ENCODE results near the gene UHRF1. TPM values are rescaled to one million over a fixed set of nuclear protein-coding genes. Genes with fewer than 3 reads are reported as not detected.

Gene UHRF1
- total and polyA plus RNA-seq, 2 of the 13 experiments (the other 11 are each of a cell fraction or from before 2014, with no cell fraction given) = 6.8 to 78.4 TPM

DNA sequence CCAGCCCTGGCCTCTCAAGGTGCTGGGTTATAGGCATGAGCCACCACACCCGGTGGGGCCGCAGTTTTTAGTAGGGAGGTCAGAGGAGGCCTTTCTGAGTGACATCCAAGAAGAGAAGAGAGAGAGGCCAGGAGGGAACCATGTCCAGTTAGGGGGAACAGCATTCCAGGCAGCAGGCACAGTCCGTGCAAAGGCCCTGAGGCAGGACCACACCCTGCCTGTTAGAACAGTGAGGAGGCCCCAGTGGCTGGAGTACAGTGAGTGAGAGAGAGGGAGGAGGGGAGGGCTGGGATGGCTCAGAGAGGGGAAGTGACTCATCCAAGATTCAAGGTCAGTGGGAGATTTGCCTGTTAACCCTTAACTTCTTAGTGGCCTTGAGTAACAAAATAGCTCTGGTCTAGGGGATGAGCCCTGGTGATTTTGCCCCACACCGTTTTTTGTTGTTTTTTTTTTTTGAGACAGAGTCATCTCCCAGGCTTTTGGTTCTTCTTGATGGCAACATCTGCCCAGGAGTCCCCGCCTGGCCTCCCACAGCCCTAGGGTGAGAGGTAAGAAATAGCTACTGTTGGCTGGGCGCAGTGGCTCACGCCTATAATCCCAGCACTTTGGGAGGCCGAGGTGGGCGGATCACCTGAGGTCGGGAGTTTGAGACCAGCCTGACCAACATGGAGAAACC, 39.1 kb upstream of the UHRF1 start (continued):
- TF ChIP-seq, protein P1, sequence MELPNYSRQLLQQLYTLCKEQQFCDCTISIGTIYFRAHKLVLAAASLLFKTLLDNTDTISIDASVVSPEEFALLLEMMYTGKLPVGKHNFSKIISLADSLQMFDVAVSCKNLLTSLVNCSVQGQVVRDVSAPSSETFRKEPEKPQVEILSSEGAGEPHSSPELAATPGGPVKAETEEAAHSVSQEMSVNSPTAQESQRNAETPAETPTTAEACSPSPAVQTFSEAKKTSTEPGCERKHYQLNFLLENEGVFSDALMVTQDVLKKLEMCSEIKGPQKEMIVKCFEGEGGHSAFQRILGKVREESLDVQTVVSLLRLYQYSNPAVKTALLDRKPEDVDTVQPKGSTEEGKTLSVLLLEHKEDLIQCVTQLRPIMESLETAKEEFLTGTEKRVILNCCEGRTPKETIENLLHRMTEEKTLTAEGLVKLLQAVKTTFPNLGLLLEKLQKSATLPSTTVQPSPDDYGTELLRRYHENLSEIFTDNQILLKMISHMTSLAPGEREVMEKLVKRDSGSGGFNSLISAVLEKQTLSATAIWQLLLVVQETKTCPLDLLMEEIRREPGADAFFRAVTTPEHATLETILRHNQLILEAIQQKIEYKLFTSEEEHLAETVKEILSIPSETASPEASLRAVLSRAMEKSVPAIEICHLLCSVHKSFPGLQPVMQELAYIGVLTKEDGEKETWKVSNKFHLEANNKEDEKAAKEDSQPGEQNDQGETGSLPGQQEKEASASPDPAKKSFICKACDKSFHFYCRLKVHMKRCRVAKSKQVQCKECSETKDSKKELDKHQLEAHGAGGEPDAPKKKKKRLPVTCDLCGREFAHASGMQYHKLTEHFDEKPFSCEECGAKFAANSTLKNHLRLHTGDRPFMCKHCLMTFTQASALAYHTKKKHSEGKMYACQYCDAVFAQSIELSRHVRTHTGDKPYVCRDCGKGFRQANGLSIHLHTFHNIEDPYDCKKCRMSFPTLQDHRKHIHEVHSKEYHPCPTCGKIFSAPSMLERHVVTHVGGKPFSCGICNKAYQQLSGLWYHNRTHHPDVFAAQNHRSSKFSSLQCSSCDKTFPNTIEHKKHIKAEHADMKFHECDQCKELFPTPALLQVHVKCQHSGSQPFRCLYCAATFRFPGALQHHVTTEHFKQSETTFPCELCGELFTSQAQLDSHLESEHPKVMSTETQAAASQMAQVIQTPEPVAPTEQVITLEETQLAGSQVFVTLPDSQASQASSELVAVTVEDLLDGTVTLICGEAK (IDR thresholded peaks at IDR 0.05) = no peak
- TF ChIP-seq, protein P1 (CRISPR knock-in tag; IDR thresholded peaks at IDR 0.05) = peak; percentile 44; the same call in 1 of the 2 replicates
- TF ChIP-seq NFRKB (IDR thresholded peaks at IDR 0.05) = no peak
- TF ChIP-seq ZBTB7B (CRISPR knock-in tag; IDR thresholded peaks at IDR 0.05) = peak; percentile 54; the same call in 1 of the 2 replicates
- peak; percentile 63; the same call in 1 of the 2 replicates for TF ChIP-seq ZNF335 (CRISPR knock-in tag; IDR thresholded peaks at IDR 0.05)
- TF ChIP-seq, protein P2, sequence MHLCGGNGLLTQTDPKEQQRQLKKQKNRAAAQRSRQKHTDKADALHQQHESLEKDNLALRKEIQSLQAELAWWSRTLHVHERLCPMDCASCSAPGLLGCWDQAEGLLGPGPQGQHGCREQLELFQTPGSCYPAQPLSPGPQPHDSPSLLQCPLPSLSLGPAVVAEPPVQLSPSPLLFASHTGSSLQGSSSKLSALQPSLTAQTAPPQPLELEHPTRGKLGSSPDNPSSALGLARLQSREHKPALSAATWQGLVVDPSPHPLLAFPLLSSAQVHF (CRISPR knock-in tag; IDR thresholded peaks at IDR 0.05) = no peak
- no peak for TF ChIP-seq ZFAT (CRISPR knock-in tag; conservative IDR thresholded peaks at IDR 0.05)
- TF ChIP-seq RORA (CRISPR knock-in tag; IDR thresholded peaks at IDR 0.05) = 0 out of 2 replicates have a peak, but pooled peaks have one; percentile 68
- TF ChIP-seq RARG (CRISPR knock-in tag; IDR thresholded peaks at IDR 0.05; ENCODE audit: low read depth) = no peak
- peak; percentile 63 for TF ChIP-seq MIXL1 (CRISPR knock-in tag; IDR thresholded peaks at IDR 0.05)
- TF ChIP-seq, protein P3, sequence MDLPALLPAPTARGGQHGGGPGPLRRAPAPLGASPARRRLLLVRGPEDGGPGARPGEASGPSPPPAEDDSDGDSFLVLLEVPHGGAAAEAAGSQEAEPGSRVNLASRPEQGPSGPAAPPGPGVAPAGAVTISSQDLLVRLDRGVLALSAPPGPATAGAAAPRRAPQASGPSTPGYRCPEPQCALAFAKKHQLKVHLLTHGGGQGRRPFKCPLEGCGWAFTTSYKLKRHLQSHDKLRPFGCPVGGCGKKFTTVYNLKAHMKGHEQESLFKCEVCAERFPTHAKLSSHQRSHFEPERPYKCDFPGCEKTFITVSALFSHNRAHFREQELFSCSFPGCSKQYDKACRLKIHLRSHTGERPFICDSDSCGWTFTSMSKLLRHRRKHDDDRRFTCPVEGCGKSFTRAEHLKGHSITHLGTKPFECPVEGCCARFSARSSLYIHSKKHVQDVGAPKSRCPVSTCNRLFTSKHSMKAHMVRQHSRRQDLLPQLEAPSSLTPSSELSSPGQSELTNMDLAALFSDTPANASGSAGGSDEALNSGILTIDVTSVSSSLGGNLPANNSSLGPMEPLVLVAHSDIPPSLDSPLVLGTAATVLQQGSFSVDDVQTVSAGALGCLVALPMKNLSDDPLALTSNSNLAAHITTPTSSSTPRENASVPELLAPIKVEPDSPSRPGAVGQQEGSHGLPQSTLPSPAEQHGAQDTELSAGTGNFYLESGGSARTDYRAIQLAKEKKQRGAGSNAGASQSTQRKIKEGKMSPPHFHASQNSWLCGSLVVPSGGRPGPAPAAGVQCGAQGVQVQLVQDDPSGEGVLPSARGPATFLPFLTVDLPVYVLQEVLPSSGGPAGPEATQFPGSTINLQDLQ (CRISPR knock-in tag; IDR thresholded peaks at IDR 0.05) = 0 out of 2 replicates have a peak, but pooled peaks have one; percentile 37
- peak; percentile 100 for TF ChIP-seq ADNP (CRISPR knock-in tag; IDR thresholded peaks at IDR 0.05)
- TF ChIP-seq, protein P4, sequence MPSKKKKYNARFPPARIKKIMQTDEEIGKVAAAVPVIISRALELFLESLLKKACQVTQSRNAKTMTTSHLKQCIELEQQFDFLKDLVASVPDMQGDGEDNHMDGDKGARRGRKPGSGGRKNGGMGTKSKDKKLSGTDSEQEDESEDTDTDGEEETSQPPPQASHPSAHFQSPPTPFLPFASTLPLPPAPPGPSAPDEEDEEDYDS (CRISPR knock-in tag; IDR thresholded peaks at IDR 0.05) = peak; percentile 23; the same call in 1 of the 2 replicates
- no peak for TF ChIP-seq ZNF138 (CRISPR knock-in tag; IDR thresholded peaks at IDR 0.05; ENCODE audit: low read depth)
- peak; percentile 92 for TF ChIP-seq PITX1 (CRISPR knock-in tag; IDR thresholded peaks at IDR 0.05)
- peak; percentile 96 for TF ChIP-seq ZNF329 (CRISPR knock-in tag; IDR thresholded peaks at IDR 0.05; ENCODE audit: low read depth)
- TF ChIP-seq ARNT (IDR thresholded peaks at IDR 0.05) = no peak
- no peak for TF ChIP-seq ZNF326 (CRISPR knock-in tag; IDR thresholded peaks at IDR 0.05; ENCODE audit: borderline replicate concordance)
- TF ChIP-seq GPN1 (CRISPR knock-in tag; IDR thresholded peaks at IDR 0.05; ENCODE audit: borderline replicate concordance) = no peak
